ENCODE data around the gene ENPP3.

- no peak for TF ChIP-seq CTCF (tag by site-specific recombination; IDR thresholded peaks at IDR 0.05)
- no peak for TF ChIP-seq ZBTB10 (tag by site-specific recombination; IDR thresholded peaks at IDR 0.05)
- TF ChIP-seq ZNF658 (tag by site-specific recombination; IDR thresholded peaks at IDR 0.05): no peak
- TF ChIP-seq ZSCAN23 (tag by site-specific recombination; IDR thresholded peaks at IDR 0.05): no peak
- no peak for TF ChIP-seq ZNF292 (tag by site-specific recombination; IDR thresholded peaks at IDR 0.05; ENCODE audit: borderline replicate concordance, low read depth)
- no peak for TF ChIP-seq GLI4 (tag by site-specific recombination; IDR thresholded peaks at IDR 0.05)
- no peak for TF ChIP-seq REST (tag by site-specific recombination; IDR thresholded peaks at IDR 0.05)
- no peak for TF ChIP-seq KLF17 (tag by site-specific recombination; IDR thresholded peaks at IDR 0.05)
- TF ChIP-seq ZNF404 (tag by site-specific recombination; IDR thresholded peaks at IDR 0.05): no peak
- TF ChIP-seq ZNF580 (tag by site-specific recombination; IDR thresholded peaks at IDR 0.05): no peak
These were observed 144.6 kb downstream of the ENPP3 start for GRCh38 chr6:131781687-131782086.
